Measurements from ENCODE around the gene SPIN1. TPM values are rescaled to one million over a fixed set of nuclear protein-coding genes. Genes with fewer than 3 reads are reported as not detected.

Gene SPIN1
- polyA plus RNA-seq, 1 experiment = 119 TPM

DNA sequence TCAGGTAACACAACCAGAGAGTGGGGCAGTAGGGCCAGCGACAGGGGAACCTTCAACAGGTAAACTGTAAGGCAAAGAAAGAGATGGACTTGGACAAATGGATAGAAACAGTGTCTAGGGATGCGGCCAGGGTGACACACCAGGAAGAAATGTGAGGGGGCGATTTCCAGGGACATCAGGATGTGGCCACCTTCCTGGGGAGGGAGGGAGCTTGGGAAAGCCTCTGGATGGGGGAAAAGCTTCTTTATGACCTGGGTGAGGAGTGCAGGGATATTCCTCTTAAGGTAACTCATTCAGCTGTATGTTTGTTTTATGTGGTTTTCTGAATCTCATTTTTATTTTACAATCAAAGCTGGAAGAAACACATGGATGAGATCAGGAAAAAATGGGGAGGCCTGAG lies 134.8 kb downstream of the SPIN1 start:
- H3K9me3 ChIP-seq (ENCODE audit: control insufficient read depth, insufficient read depth, low read length) = no peaks in the 10 kb centered on the region
- H3K4me3 ChIP-seq (ENCODE audit: low read depth, low read length) = no peak overlapping the region
- ChIA-PET POLR2A (no interaction called here), CTCF (no interaction called here)
- no peak for DNase-seq (ENCODE audit: low read depth, low spot score)
- H3K27ac ChIP-seq (ENCODE audit: low read depth, low read length) = no peak overlapping the region
- no peaks in the 10 kb centered on the region for H3K27me3 ChIP-seq (ENCODE audit: control insufficient read depth, insufficient read depth, low read length)
- TF ChIP-seq, protein P1, sequence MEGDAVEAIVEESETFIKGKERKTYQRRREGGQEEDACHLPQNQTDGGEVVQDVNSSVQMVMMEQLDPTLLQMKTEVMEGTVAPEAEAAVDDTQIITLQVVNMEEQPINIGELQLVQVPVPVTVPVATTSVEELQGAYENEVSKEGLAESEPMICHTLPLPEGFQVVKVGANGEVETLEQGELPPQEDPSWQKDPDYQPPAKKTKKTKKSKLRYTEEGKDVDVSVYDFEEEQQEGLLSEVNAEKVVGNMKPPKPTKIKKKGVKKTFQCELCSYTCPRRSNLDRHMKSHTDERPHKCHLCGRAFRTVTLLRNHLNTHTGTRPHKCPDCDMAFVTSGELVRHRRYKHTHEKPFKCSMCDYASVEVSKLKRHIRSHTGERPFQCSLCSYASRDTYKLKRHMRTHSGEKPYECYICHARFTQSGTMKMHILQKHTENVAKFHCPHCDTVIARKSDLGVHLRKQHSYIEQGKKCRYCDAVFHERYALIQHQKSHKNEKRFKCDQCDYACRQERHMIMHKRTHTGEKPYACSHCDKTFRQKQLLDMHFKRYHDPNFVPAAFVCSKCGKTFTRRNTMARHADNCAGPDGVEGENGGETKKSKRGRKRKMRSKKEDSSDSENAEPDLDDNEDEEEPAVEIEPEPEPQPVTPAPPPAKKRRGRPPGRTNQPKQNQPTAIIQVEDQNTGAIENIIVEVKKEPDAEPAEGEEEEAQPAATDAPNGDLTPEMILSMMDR (IDR thresholded peaks at IDR 0.05; ENCODE audit: low read depth, low read length) = no peak

DNA sequence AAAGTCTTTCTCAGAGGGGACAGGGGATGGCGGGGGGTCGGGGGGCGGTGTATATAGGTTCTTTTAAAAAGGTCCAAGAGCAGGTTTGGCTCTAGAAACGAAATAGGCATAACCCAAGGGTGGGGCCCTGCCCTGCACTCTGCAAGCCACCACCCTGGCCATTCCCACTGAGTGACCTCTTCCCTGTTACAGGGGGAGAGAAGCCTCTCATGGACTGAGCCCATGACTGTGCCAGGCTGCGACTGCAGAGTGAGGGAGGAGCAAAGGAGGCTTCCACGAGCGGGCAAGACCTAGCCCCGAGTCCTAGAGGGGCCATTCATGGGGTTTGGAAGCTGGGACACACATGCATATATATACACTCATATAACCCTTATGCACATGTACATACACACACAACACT lies 136.7 kb downstream of the SPIN1 start:
- POLR2A ChIA-PET = no interaction called here
- no peak overlapping the region for H3K27ac ChIP-seq (ENCODE audit: low read depth, low read length)
- H3K4me3 ChIP-seq (ENCODE audit: low read depth, low read length) = no peak overlapping the region
- CTCF ChIA-PET = no interaction called here
- H3K9me3 ChIP-seq (ENCODE audit: control insufficient read depth, insufficient read depth, low read length) = no peaks in the 10 kb centered on the region
- TF ChIP-seq, protein P1 (IDR thresholded peaks at IDR 0.05; ENCODE audit: low read depth, low read length) = no peak
- H3K27me3 ChIP-seq (ENCODE audit: control insufficient read depth, insufficient read depth, low read length) = no peaks in the 10 kb centered on the region
- no peak for DNase-seq (ENCODE audit: low read depth, low spot score)

DNA sequence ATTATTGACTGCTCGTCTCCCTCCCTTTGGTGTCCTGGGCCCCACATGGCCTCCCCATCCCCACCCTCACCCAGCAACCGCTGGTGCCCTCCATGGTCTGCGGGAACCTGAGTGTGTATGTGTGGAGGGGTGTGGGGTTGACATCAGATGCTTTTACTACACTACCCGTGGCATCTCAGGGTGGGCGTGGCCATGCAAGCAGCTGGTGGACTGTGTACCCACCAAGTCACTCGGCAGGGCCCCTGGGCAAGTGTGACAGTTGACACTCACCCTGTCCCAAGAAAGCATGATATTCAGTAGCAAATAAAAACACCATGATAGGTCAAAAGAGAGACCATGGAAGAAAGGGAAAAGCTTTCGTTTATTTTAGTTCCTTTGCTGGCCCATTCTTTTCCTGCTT lies 139.4 kb downstream of the SPIN1 start:
- Histone ChIP-seq H3K9me3 (ENCODE audit: control insufficient read depth, insufficient read depth, low read length) (peaks cover 2% of the 10 kb centered on the region; the same call in 1 of the 2 replicates), H3K27ac (ENCODE audit: low read depth, low read length) (no peak overlapping the region), H3K27me3 (ENCODE audit: control insufficient read depth, insufficient read depth, low read length) (no peaks in the 10 kb centered on the region), H3K4me3 (ENCODE audit: low read depth, low read length) (no peak overlapping the region)
- TF ChIP-seq, protein P1 (IDR thresholded peaks at IDR 0.05; ENCODE audit: low read depth, low read length) = no peak
- DNase-seq (ENCODE audit: low read depth, low spot score) = no peak
- CTCF ChIA-PET = no interaction called here
- POLR2A ChIA-PET = no interaction called here

Other genes starting within 250 kb of the SPIN1 start
- gene SPATA31C2, start 250.0 kb upstream of the SPIN1 start, polyA plus RNA-seq (2011; rRNA removed) = not detected in 2 replicates
- gene NXNL2, start 146.7 kb downstream of the SPIN1 start, polyA plus RNA-seq (2011; rRNA removed) = 0.31 and 0.92 TPM in 2 replicates